ENCODE results near the gene LRRC56.

Gene LRRC56, protein sequence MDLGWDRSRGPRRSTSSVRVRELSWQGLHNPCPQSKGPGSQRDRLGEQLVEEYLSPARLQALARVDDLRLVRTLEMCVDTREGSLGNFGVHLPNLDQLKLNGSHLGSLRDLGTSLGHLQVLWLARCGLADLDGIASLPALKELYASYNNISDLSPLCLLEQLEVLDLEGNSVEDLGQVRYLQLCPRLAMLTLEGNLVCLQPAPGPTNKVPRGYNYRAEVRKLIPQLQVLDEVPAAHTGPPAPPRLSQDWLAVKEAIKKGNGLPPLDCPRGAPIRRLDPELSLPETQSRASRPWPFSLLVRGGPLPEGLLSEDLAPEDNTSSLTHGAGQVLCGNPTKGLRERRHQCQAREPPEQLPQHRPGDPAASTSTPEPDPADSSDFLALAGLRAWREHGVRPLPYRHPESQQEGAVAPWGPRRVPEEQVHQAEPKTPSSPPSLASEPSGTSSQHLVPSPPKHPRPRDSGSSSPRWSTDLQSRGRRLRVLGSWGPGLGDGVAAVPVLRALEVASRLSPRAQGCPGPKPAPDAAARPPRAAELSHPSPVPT

DNA sequence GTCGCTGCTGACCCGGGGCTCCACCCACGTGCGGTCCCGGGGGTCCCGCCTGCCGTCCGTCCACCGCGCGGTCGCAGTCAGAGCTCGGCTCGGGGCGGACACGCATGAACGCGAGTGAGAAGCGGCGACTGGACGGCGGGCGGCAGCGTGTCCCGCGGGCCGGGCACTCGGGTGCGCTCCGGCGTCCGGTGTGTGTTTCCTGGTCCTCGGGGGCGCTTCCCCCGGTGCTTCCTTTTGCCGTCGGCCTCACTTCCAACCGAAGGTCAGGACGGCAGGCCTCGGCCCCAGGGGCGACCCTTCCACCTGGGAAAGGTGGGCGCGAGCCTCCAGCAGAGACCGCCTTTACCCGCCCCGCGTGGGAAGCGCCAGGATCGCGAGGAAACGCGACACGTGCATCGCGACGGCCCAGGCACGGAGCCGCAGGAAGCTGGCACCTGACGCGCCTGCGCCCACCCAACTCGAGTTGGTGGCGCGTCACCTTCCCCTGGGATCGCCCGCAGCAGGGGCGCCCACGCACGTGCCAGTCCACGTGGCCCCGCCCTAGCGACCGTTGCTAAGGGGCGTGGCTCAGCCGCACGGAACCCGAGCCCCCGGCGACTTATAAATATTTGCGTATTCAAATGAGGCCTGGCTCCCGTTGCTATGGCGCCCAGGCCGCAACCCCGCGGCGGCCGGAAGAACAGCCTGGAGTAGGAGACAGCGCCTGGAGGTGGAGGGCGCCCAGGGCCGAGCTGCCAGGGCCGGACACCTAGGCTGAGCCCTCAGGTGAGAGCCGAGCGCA is at the start of gene LRRC56:
Gene LRRC56, plus strand, starts transcription at position 687 of the 781 bp plus-strand sequence. CDS start 3,158 bp downstream, outside the sequence.
- DNase-seq (ENCODE audit: low spot score): peak; percentile 92

DNA sequence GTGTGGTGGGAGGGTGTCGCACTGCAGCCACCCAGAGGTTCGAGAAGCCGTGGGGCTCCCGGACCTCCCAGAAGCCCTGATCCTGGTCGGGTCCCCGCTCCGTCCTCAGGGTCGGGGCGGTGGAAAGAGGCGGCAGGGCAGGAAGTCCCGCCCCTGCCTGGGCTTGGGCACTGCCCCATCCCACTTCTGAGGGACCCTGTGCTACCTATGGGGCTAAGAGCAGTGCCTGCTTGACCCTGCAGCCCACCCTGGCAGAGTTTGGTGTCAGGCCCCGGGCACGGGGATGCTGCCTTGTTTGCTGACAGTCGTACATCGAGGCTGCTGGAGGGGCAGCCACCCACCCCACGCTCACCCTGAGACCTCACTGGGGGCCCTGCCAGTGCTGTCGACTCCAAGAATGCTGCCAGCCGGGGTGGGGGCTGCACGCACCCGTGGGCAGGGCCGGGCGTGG is 49.7 kb upstream of the LRRC56 start:
- no peak for DNase-seq (ENCODE audit: low spot score)

DNA sequence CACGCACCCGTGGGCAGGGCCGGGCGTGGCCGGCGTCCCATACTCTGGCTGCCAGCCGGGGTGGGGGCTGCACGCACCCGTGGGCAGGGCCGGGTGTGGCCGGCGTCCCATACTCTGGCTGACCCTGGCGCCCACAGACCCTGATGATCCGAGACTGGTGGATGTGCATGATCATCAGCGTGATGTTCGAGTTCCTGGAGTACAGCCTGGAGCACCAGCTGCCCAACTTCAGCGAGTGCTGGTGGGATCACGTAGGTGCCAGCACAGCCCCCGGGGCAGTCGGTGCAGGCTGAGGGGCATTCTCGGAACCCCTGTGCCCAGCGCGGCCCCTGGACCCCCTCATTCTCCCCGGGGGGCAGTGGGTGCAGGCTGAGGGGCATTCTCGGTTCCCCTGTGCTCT is 49.3 kb upstream of the LRRC56 start:
- no peak for DNase-seq (ENCODE audit: low spot score)

DNA sequence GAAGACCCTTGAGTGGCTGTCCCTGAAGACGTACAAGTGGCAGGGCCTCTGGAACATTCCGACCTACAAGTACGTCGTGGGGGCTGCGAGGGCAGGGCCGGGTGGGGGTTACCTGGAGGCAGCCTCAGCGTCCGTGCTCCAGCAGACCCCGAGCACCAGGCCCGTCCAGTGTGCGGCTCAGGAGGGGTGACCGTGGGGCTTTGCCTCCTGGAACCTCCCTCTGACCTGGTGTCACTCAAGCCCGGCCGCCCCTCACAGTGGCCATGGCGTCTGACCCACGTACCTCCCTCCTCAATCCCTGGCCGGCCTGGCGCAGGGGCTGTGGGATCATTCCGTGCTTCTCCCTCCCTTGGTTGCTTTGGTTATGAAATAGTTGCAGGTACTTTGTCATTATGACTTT is 48.7 kb upstream of the LRRC56 start:
- DNase-seq (ENCODE audit: low spot score): no peak

DNA sequence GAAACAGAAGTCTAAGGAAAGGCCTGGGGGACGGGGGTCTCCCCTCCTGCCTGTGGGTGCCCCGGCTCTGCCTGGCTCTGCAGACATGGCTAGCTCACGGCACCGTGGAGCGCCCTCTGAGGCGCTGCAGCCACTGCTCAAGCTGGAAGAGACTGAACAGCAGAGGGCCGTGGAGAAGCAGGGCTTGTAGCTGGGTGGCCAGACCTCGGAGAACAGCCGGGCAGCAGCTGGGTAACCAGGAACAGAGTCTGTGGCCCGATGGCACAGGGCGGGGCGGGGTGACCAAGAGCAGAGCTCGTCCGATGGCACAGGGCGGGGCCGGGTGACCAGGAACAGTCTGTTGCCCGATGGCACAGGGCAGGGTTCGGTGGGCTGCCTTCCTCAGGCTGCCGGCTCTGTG is 48.3 kb upstream of the LRRC56 start:
- no peak for DNase-seq (ENCODE audit: low spot score)

DNA sequence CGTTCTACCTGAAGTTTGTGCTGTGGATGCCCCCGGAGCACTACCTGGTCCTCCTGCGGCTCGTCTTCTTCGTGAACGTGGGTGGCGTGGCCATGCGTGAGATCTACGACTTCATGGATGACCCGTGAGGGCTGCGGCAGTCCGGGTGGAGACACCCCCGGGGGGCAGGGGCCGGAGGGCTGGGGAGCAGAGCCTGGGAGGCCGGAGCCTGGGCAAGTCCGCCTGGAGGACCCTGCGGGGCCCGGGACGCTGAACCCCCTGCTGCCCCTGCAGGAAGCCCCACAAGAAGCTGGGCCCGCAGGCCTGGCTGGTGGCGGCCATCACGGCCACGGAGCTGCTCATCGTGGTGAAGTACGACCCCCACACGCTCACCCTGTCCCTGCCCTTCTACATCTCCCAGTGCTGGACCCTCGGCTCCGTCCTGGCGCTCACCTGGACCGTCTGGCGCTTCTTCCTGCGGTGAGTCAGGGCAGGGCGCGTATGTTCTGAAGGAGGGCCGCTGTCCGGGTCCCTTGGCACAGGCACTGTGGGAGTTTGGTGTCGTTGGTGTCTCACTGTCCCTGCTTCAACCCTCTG is 47.6 kb upstream of the LRRC56 start:
- DNase-seq (ENCODE audit: low spot score): no peak

- DNase-seq (ENCODE audit: low spot score): no peak
These were observed 47.0 kb upstream of the LRRC56 start for GRCh38 chr11:490186-490929.

- no peak for DNase-seq (ENCODE audit: low spot score)
These were observed 46.4 kb upstream of the LRRC56 start for GRCh38 chr11:490930-491260.

GRCh38 chr11:491358-491757 is 46.0 kb upstream of the LRRC56 start:
- no peak for DNase-seq (ENCODE audit: low spot score)

- DNase-seq (ENCODE audit: low spot score): no peak
These were observed 44.7 kb upstream of the LRRC56 start for GRCh38 chr11:492427-493226.

DNA sequence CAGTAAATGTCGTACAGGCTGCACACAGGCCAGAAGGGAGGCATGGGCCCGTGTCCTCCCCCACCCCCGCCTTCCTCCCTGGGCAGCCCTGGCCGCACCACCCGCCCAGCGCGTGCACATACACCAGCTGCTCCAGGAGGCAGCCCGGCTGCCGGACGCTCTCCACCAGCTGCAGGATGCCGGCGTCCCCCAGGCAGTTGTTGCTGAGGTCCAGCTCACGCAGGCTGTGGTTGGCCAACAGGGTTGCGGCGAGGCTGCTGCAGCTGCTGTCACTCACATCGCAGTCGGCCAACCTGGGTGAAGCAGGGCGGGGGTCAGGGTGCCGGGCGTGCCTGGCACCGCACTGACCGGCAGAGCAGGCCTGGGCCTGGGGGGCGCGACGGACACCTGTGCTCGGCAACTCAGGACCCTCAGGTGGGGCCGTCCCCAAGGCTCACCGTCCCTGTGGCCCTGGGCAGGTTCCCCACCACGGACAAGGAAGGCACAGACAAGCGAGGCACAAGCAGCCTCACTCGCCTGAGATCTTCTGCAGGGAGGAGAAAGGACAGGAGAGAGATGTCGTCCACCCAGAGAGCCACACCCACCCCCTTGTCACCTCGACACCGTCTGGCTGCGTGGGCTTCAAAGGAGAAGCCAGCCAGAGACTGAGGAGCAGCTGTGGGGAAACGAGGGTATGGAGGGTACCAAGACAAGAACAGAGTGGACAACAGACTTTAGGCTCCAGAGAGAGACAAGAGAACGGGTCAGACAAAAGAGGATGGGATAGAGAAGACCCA is 42.4 kb upstream of the LRRC56 start:
- DNase-seq (ENCODE audit: low spot score): no peak

- no peak for DNase-seq (ENCODE audit: low spot score)
These were observed 41.8 kb upstream of the LRRC56 start for GRCh38 chr11:495537-495931.

GRCh38 chr11:496834-497564 is 40.3 kb upstream of the LRRC56 start:
- DNase-seq (ENCODE audit: low spot score): no peak

- no peak for DNase-seq (ENCODE audit: low spot score)
These were observed 39.6 kb upstream of the LRRC56 start for GRCh38 chr11:497565-498296.

- DNase-seq (ENCODE audit: low spot score): no peak
These were observed 38.8 kb upstream of the LRRC56 start for GRCh38 chr11:498297-499181.

- DNase-seq (ENCODE audit: low spot score): no peak
These were observed 37.9 kb upstream of the LRRC56 start for GRCh38 chr11:499201-500076.

All from RKO (cell line).